Neural progenitor cell (in vitro differentiated cells): ENCODE results near the gene PALB2. TPM values are rescaled to one million over a fixed set of nuclear protein-coding genes. Genes with fewer than 3 reads are reported as not detected.

Source experiments
- DNase-seq: peaks from one replicate; pipeline ENCODE4 v3.0.0-alpha.2; 2016; ENCODE audit warnings: low spot score
- H2AFZ ChIP-seq: fragments of 200-600 bp; sonication (generic); replicated peaks from 2 replicates; pipeline ENCODE4 v1.6.1; 2016; ENCODE audit warnings: antibody characterized with exemption
- H3F3A ChIP-seq: fragments of 200-600 bp; sonication (generic); 2 replicates; pipeline ENCODE4 v1.6.1; 2016; ENCODE audit warnings: antibody characterized with exemption, low read depth
- H3K27ac ChIP-seq: fragments of 200-600 bp; sonication (generic); 2 replicates; pipeline ENCODE4 v1.5.1; 2016; ENCODE audit warnings: mild to moderate bottlenecking
- H3K27me3 ChIP-seq: fragments of 200-600 bp; sonication (generic); 2 replicates; pipeline ENCODE4 v1.6.1; 2016; ENCODE audit warnings: mild to moderate bottlenecking, moderate library complexity
- H3K36me3 ChIP-seq: fragments of 200-600 bp; sonication (generic); 2 replicates; pipeline ENCODE4 v1.5.1; 2016
- H3K4me1 ChIP-seq: fragments of 200-600 bp; sonication (generic); 2 replicates; pipeline ENCODE4 v1.6.1; 2016; ENCODE audit warnings: mixed run types
- H3K4me2 ChIP-seq: fragments of 200-600 bp; sonication (generic); 2 replicates; pipeline ENCODE4 v1.6.1; 2016
- H3K4me3 ChIP-seq: fragments of 200-600 bp; sonication (generic); 2 replicates; pipeline ENCODE4 v1.5.1; 2016
- H3K79me2 ChIP-seq: fragments of 200-600 bp; sonication (generic); 2 replicates; pipeline ENCODE4 v1.6.1; 2016; ENCODE audit warnings: low read depth
- H3K9ac ChIP-seq: fragments of 200-600 bp; sonication (generic); 2 replicates; pipeline ENCODE4 v1.6.1; 2016
- H3K9me3 ChIP-seq: fragments of 200-600 bp; sonication (generic); 2 replicates; pipeline ENCODE4 v1.5.1; 2016; ENCODE audit warnings: low read depth
- H4K20me1 ChIP-seq: fragments of 200-600 bp; sonication (generic); 2 replicates; pipeline ENCODE4 v1.6.1; 2016; ENCODE audit warnings: low read depth
- H3K27ac Mint-ChIP-seq: 3 replicates; pipeline ENCODE4 v1.8.0; 2021; ENCODE audit warnings: mixed read lengths
- H3K27me3 Mint-ChIP-seq: 2 replicates; pipeline ENCODE4 v1.8.0; 2022; ENCODE audit warnings: low read depth, mild to moderate bottlenecking, inconsistent platforms, moderate library complexity, mixed read lengths; ENCODE audit not compliant: insufficient read depth
- H3K36me3 Mint-ChIP-seq: 3 replicates; pipeline ENCODE4 v1.8.0; 2021; ENCODE audit warnings: mixed read lengths
- H3K4me1 Mint-ChIP-seq: 3 replicates; pipeline ENCODE4 v1.8.0; 2021; ENCODE audit warnings: mixed read lengths
- H3K4me3 Mint-ChIP-seq: 3 replicates; pipeline ENCODE4 v1.8.0; 2021; ENCODE audit warnings: mild to moderate bottlenecking, moderate library complexity, mixed read lengths
- H3K9me3 Mint-ChIP-seq: 3 replicates; pipeline ENCODE4 v1.8.0; 2020; ENCODE audit warnings: mixed read lengths
- CTCF ChIP-seq: fragments of 200-600 bp; sonication (generic); IDR thresholded peaks from 2 replicates; pipeline ENCODE4 v1.5.1; 2017; ENCODE audit warnings: antibody characterized with exemption, mild to moderate bottlenecking
- EZH2 ChIP-seq: fragments of 200-600 bp; sonication (generic); IDR thresholded peaks from 2 replicates; pipeline ENCODE4 v1.6.1; 2017; ENCODE audit warnings: antibody characterized with exemption, mild to moderate bottlenecking, moderate library complexity
- EZH2phosphoT487 ChIP-seq: fragments of 200-600 bp; sonication (generic); IDR thresholded peaks from 2 replicates; pipeline ENCODE4 v1.6.1; 2017; ENCODE audit warnings: antibody characterized with exemption
- total RNA-seq: library from RNA; depleted of rRNA; stranded (reverse); fragments of >200 nt; gene quantifications from 2 replicates; pipeline ENCODE4 v1.2.3, GENCODE V29; 2015; ENCODE audit warnings: low replicate concordance

PALB2 gene
- total RNA-seq, 1 donor from 2014 or later, result 23.3 TPM

- Histone ChIP-seq H3K27ac (no peak within 1 kb of the TSS), H3K36me3 (no peaks in the 10 kb centered on the region), H3K4me2 (peak within 1 kb of the TSS; percentile 98), H3K27me3 (no peaks in the 10 kb centered on the region), H3F3A (peaks cover 28% of the 10 kb centered on the region), H2AFZ (peak within 1 kb of the TSS; percentile 86), H3K79me2 (peaks cover 50% of the 10 kb centered on the region), H3K4me3 (peak within 1 kb of the TSS; percentile 96), H3K9me3 (no peaks in the 10 kb centered on the region), H3K4me1 (peaks cover 23% of the 10 kb centered on the region), H3K9ac (peak within 1 kb of the TSS; percentile 89), H4K20me1 (peaks cover 43% of the 10 kb centered on the region)
- no peak within 1 kb of the TSS for H3K27ac Mint-ChIP-seq
- peak within 1 kb of the TSS; percentile 90 for H3K4me3 Mint-ChIP-seq
- TF ChIP-seq CTCF (peak; percentile 93), EZH2 (no peak)
- peak; percentile 96 for DNase-seq
- no peaks in the 10 kb centered on the region for H3K27me3 Mint-ChIP-seq
- H3K4me1 Mint-ChIP-seq, result peaks cover 7% of the 10 kb centered on the region
- H3K9me3 Mint-ChIP-seq, result no peaks in the 10 kb centered on the region
- peaks cover 15% of the 10 kb centered on the region for H3K36me3 Mint-ChIP-seq
Measured at GRCh38 chr16:23595951-23596720, 45.0 kb downstream of the PALB2 start, which contains the start of gene NDUFAB1. Gene NDUFAB1 (minus strand): TSS chr16:23596316. CDS start chr16:23596290, 26 bp downstream.

DNA sequence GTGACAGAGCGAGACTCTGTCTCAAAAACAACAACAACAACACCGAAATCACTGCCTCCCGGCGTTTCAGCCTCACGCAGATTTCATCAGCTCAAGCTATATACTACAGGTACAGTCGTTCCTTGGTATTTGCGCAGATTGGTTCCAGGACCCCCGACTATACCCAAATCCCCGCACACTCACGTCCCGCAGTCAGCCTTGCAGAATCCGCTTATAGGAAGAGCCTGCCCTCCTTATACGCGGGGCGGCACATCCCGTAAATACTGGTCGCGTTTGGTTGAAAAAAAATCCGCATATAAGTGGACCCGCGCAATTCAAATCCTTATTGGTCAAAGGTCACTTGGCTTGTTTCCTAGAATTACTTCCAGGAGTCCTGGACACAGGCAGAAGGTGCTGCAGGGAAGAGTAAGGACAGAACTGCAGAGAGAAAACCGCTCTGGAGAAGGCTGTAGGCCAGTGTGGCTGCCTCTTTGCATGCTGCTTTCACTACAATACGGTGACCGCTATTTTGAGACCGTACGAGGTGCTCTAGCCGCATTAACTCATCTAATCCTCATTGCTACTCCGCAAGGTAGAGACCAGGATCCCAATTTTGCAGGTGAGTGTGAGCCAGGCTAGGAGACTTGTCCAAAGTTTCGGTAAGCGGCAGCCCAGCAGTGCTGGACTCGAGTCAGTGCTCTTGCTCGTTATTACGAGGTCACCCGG is 45.7 kb downstream of the PALB2 start:
- H3K9me3 ChIP-seq, result no peaks in the 10 kb centered on the region
- peaks cover 49% of the 10 kb centered on the region for H4K20me1 ChIP-seq
- peaks cover 57% of the 10 kb centered on the region for H3K79me2 ChIP-seq
- H3K36me3 Mint-ChIP-seq, result peaks cover 17% of the 10 kb centered on the region
- H3K4me3 Mint-ChIP-seq, result peak overlapping the region; percentile 90
- peaks cover 7% of the 10 kb centered on the region for H3K4me1 Mint-ChIP-seq
- H3K4me1 ChIP-seq, result peaks cover 19% of the 10 kb centered on the region
- no peak for TF ChIP-seq CTCF
- peak; percentile 36 for TF ChIP-seq EZH2
- no peak for TF ChIP-seq EZH2phosphoT487
- H3K4me3 ChIP-seq, result peak overlapping the region; percentile 96
- H3K9ac ChIP-seq, result peak overlapping the region; percentile 89
- peak overlapping the region; percentile 86 for H2AFZ ChIP-seq
- DNase-seq, result no peak
- H3K9me3 Mint-ChIP-seq, result no peaks in the 10 kb centered on the region
- H3K4me2 ChIP-seq, result peak overlapping the region; percentile 98
- H3K27ac ChIP-seq, result no peak overlapping the region
- no peaks in the 10 kb centered on the region for H3K27me3 Mint-ChIP-seq
- no peak overlapping the region for H3K27ac Mint-ChIP-seq
- peaks cover 20% of the 10 kb centered on the region for H3F3A ChIP-seq
- no peaks in the 10 kb centered on the region for H3K36me3 ChIP-seq
- H3K27me3 ChIP-seq, result no peaks in the 10 kb centered on the region

- peaks cover 16% of the 10 kb centered on the region for H3K4me1 ChIP-seq
- no peak overlapping the region for H3K4me3 Mint-ChIP-seq
- no peak overlapping the region for H3K9ac ChIP-seq
- H3K36me3 ChIP-seq, result no peaks in the 10 kb centered on the region
- TF ChIP-seq EZH2phosphoT487 (no peak), EZH2 (no peak), CTCF (no peak)
- no peak overlapping the region for H3K27ac Mint-ChIP-seq
- peaks cover 17% of the 10 kb centered on the region for H3F3A ChIP-seq
- H3K36me3 Mint-ChIP-seq, result peaks cover 20% of the 10 kb centered on the region
- no peak for DNase-seq
- H4K20me1 ChIP-seq, result peaks cover 56% of the 10 kb centered on the region
- H3K4me3 ChIP-seq, result no peak overlapping the region
- no peak overlapping the region for H3K27ac ChIP-seq
- H3K79me2 ChIP-seq, result peaks cover 70% of the 10 kb centered on the region
- H3K27me3 ChIP-seq, result no peaks in the 10 kb centered on the region
- no peaks in the 10 kb centered on the region for H3K9me3 ChIP-seq
- no peak overlapping the region for H2AFZ ChIP-seq
- no peak overlapping the region for H3K4me2 ChIP-seq
- H3K4me1 Mint-ChIP-seq, result peaks cover 7% of the 10 kb centered on the region
- H3K27me3 Mint-ChIP-seq, result no peaks in the 10 kb centered on the region
- H3K9me3 Mint-ChIP-seq, result no peaks in the 10 kb centered on the region
Measured at GRCh38 chr16:23594186-23594585, 46.9 kb downstream of the PALB2 start.
